SJCRH30 (cell line): ENCODE data around the gene PNPLA2. TPM values are rescaled to one million over a fixed set of nuclear protein-coding genes. Genes with fewer than 3 reads are reported as not detected.

Experiments
- DNase-seq, 2 experiments: peaks; one replicate each; pipeline ENCODE4 v3.0.0-alpha.2; 2015 to 2020
- H3K27ac ChIP-seq: fragments of 250-450 bp; sonication (Bioruptor Pico); 2 replicates; pipeline ENCODE4 v1.5.1; 2020; ENCODE audit warnings: mild to moderate bottlenecking, moderate library complexity
- H3K27me3 ChIP-seq: fragments of 250-450 bp; sonication (Bioruptor Pico); 2 replicates; pipeline ENCODE4 v1.5.1; 2020; ENCODE audit warnings: mild to moderate bottlenecking, moderate library complexity
- H3K36me3 ChIP-seq: fragments of 250-450 bp; sonication (Bioruptor Pico); 2 replicates; pipeline ENCODE4 v1.5.1; 2020; ENCODE audit warnings: mild to moderate bottlenecking, moderate library complexity
- H3K4me1 ChIP-seq: fragments of 250-450 bp; sonication (Bioruptor Pico); 2 replicates; pipeline ENCODE4 v1.5.1; 2020; ENCODE audit warnings: mild to moderate bottlenecking, moderate library complexity
- H3K4me3 ChIP-seq: fragments of 250-450 bp; sonication (Bioruptor Pico); 2 replicates; pipeline ENCODE4 v1.5.1; 2020; ENCODE audit warnings: mild to moderate bottlenecking, moderate library complexity
- H3K9me3 ChIP-seq: fragments of 250-450 bp; sonication (Bioruptor Pico); replicated peaks from 2 replicates; pipeline ENCODE4 v1.5.1; 2020; ENCODE audit warnings: mild to moderate bottlenecking, moderate library complexity
- total RNA-seq: library from RNA; depleted of rRNA; stranded (reverse); fragments of >200 nt; shearing (Covaris generic); gene quantifications from 2 replicates; pipeline ENCODE4 v1.2.3, GENCODE V29; 2014

Gene PNPLA2
- total RNA-seq, 1 experiment from 2014 or later: 19.6 TPM

DNA sequence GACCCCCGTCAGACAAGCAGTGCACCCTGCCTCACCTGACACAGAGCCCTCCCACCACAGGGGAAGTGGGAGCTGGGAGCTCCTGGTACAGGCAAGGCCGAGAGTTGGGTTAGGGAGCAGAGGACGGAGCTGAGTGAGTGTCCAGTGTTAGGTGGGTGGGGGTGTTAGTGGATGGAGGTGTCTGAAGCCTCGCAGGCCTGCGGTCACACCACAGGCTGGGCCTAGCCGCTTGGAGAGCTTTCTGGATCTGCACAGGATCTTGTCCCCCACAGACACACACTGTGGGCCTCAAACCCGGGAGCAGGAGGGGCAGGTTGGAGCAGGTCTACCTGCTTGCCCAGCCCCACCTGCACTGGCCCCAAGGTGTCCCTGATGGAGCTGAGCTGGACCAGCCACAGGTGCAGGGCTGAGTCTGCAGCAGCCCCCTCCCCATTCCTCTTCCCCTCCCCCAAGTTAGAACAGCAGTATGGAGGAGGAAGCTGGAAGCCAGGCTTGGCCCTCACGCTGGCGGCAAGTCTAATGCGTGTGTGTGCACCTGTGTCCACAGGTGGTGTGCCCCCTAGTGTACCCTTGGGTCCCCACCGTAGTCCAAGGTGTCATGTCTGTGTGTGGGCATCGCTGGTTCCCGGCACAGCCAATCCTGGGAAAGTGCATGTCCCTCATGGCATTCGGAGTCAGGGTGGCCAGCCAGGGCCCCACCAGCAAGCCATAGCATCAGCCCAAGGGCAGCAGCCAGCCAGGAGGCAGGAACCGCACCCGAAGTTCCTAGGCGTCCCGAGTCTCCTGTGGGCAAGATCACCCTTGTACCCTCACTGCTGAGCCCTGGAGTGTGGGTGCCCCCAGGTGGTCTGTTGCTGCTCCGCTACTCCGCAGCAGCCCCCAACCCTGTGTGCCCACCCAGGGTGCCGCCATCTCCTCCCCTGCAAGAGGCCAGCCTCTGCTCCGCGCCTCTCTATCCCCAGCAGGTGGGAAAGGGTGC, 39.4 kb upstream of the PNPLA2 start:
- Histone ChIP-seq H3K4me3 (no peak overlapping the region), H3K4me1 (0 out of 2 replicates have a peak, but pooled peaks cover 6% of the 10 kb centered on the region), H3K9me3 (no peaks in the 10 kb centered on the region), H3K36me3 (peaks cover 2% of the 10 kb centered on the region; the same call in 1 of the 2 replicates), H3K27me3 (no peaks in the 10 kb centered on the region), H3K27ac (no peak overlapping the region)
- no peak for DNase-seq

DNA sequence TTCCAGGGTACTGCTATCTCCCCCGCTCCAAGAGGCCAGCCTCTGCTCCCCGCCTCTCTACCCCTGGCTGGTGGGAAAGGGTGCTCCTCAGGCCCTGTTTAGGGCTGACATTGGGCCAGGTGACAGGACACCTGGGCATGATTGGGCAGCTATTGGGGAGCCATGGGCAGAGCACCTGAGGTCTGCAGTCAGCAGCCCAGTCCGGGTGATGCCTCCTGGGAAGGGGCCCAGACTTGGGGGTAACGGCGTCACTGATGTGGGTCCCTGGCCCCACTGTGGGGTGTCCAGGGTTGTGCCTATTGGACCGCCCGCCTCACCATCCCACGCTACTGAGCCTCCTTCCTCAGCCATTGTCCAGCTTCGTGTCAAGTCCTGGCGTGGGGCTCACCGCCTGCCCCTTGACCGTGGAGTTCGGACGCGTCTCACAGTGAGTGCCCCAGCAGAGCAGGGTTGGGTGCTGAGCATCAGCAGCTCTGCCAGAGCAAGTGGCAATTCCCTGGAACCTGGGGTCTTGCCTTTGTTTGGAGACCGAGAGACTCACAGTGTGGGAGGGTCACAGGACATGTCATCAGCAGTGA, 38.7 kb upstream of the PNPLA2 start:
- H3K4me1 ChIP-seq: 0 out of 2 replicates have a peak, but pooled peaks cover 6% of the 10 kb centered on the region
- H3K36me3 ChIP-seq: no peaks in the 10 kb centered on the region
- no peak for DNase-seq
- no peaks in the 10 kb centered on the region for H3K27me3 ChIP-seq
- H3K27ac ChIP-seq: no peak overlapping the region
- H3K9me3 ChIP-seq: no peaks in the 10 kb centered on the region
- no peak overlapping the region for H3K4me3 ChIP-seq

DNA sequence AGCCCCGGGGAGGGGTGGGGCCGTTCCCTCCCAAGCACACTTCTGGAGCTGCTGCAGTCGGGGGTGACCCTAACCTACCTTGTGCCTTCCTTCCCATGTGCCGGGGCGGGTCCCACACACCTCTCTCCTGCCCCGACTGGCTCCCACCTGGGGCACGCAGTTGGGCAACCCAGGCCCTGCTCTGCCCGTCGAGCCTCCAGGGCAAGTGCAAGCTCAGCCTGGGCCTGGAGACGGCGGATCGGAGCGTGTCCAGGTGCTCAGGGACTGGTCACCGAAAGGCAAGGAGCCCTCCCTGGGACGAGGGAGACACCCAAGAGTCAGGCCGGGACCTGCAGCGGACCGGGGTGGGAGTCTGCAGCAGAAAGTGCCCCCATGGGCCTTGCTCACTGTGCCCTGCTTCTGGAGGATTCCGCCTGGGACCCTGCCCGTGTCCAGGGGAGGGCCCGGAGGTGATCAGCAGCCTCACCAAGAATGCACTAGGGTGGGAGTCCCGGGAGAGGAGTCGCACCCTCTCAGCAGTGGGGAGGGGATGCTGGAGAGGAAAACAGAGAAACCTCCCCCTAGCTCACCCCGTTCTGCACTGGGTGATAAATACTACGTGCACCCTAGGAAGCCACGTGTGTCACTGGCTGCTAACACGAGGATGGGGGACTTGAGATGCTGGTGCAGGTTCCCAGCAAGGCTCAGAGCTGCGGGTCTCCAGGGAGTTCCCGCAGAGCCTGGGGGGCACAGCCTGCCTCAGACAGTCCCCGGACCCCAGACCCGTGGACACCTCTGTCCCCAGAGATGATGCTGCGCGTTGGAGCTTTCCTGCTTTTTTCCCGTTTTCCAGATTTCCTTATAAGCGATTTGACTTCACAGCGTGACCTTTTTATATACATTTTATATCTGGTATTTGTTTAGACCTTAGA, 36.2 kb upstream of the PNPLA2 start:
- Histone ChIP-seq H3K4me3 (no peak overlapping the region), H3K9me3 (no peaks in the 10 kb centered on the region), H3K4me1 (peaks cover 8% of the 10 kb centered on the region; the same call in 1 of the 2 replicates), H3K36me3 (no peaks in the 10 kb centered on the region), H3K27me3 (no peaks in the 10 kb centered on the region), H3K27ac (no peak overlapping the region)
- DNase-seq: no peak

DNA sequence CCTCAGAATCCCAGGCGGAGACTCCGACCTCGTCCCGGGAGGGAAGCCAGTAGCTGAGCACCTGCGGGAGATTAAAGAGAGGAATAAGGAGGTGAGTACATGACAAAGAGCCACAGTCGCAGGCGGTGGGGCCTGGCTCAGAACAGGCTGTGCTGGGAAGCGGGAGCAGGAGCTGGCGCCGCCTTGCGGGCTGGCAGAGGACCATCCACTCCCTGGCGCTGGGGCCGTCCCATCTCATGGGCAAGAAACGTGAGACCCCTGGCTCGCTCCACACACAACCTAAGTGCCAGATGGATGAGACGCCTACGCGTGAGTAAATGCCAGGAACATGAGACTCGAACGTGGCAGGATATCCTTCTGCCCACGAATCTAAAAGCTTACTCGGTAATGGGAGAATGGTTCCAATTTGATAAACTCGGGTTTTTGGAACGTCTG, 35.1 kb upstream of the PNPLA2 start:
- H3K27me3 ChIP-seq: no peaks in the 10 kb centered on the region
- no peak overlapping the region for H3K27ac ChIP-seq
- peak; percentile 72 to 76 for DNase-seq
- no peak overlapping the region for H3K4me3 ChIP-seq
- no peaks in the 10 kb centered on the region for H3K36me3 ChIP-seq
- H3K9me3 ChIP-seq: no peaks in the 10 kb centered on the region
- H3K4me1 ChIP-seq: peaks cover 9% of the 10 kb centered on the region

DNA sequence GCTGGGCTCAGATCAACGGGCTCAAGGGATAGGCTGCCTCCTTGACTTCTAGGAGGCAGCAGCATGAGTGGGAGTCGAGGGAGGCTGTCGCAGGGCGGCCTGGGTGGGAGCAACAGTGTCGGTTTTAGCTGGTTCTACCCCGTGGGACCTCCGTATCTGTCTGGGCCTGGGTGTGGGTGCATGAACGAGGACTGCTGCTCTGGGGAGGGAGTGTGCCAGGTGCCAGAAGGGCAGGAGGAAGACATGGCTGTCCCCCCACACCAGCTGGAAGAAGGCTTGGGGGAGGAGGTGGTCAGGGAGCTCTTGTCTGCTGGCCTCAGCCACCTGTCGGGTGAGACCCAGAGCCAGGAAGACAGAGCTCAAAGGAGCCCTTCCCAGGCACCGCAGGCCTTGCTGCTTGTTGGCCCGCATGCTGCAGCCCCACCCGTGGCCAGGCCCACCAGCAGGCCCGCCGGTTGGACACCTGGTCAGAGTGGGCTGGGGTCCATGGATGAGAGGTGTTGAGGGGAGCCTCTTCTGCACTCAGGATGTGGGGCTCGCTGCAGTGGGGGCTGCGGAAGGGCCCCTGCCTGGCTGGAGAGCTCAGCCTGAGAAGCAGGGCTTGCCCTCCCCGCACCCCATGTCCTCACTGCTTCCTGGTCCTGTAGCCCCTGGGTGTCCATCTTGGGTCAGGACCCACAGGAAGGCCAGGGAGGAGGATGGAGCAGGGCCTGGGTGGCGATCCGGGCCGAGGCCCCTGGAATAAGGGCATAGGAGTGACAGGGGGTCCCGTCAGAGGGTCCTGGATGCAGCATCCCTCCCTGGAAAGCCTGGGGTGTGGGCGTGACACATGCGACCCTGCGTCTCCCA, 32.3 kb upstream of the PNPLA2 start:
- peaks cover 23% of the 10 kb centered on the region for H3K4me1 ChIP-seq
- no peak overlapping the region for H3K27ac ChIP-seq
- peak; percentile 54 to 60 for DNase-seq
- no peaks in the 10 kb centered on the region for H3K27me3 ChIP-seq
- no peaks in the 10 kb centered on the region for H3K36me3 ChIP-seq
- H3K4me3 ChIP-seq: no peak overlapping the region
- H3K9me3 ChIP-seq: no peaks in the 10 kb centered on the region

DNA sequence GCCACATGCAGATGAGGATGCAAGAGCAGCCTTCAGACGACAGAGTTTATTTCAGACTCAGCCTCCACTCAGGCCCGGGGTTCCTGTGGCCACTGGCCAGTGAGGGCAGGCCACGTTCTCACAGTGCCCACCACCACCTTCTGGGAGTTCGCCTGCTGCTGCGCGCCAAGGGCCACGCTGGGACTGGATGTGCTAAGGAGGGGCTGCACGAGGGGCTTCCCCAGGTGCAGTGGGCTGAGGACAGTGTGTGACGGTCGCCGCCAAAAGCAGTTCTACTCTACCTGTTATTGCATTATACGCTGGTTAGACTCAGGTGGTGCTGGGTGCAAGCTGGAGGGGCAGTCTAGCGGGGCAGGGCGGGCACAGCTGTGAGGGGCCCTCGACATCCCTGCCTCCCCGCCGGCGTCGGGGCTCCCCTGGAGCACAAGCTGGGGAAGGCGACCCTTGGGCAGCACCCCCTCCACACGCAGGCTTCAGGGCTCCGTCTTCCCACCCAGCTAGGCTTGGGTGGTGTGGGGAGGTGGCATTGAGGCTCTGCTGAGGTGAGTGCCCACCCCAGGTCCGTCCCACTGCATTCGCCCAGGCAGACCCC, 31.5 kb upstream of the PNPLA2 start:
- DNase-seq: no peak
- H3K4me1 ChIP-seq: peaks cover 23% of the 10 kb centered on the region
- no peaks in the 10 kb centered on the region for H3K36me3 ChIP-seq
- no peak overlapping the region for H3K27ac ChIP-seq
- no peaks in the 10 kb centered on the region for H3K27me3 ChIP-seq
- H3K4me3 ChIP-seq: no peak overlapping the region
- no peaks in the 10 kb centered on the region for H3K9me3 ChIP-seq

DNA sequence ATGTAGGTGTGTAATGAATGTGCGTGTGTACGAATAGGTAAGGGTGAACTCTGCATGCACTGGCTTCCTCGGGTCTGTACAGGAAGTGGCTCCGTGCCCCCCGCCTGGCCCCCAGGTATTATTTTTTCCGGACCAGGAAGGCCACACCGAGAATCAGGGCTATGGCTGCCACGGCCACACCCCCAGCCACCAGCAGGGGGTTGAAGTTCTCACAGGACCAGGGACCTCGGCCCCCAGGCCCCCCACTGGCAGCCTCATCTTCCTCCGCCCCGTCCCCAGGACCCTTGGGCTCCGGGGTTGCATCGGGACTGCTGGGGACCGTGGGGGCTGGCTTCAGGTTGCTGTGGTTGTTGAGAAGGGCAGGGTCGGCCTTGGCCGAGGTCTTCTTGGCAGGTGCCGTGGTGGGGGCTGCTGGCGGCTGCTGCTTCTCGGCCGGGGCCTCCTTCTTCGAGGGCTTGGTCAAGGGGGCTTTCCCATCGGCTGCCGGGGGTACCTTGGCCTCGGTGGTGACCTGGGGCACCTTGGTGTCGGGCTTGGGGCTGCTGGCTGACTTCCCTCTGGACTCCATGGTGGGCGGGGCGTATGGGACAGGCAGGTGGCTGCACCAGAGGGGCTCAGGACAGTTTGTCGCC, 30.6 kb upstream of the PNPLA2 start:
- DNase-seq: no peak
- no peaks in the 10 kb centered on the region for H3K27me3 ChIP-seq
- H3K4me3 ChIP-seq: no peak overlapping the region
- H3K27ac ChIP-seq: no peak overlapping the region
- peaks cover 23% of the 10 kb centered on the region for H3K4me1 ChIP-seq
- no peaks in the 10 kb centered on the region for H3K36me3 ChIP-seq
- no peaks in the 10 kb centered on the region for H3K9me3 ChIP-seq

DNA sequence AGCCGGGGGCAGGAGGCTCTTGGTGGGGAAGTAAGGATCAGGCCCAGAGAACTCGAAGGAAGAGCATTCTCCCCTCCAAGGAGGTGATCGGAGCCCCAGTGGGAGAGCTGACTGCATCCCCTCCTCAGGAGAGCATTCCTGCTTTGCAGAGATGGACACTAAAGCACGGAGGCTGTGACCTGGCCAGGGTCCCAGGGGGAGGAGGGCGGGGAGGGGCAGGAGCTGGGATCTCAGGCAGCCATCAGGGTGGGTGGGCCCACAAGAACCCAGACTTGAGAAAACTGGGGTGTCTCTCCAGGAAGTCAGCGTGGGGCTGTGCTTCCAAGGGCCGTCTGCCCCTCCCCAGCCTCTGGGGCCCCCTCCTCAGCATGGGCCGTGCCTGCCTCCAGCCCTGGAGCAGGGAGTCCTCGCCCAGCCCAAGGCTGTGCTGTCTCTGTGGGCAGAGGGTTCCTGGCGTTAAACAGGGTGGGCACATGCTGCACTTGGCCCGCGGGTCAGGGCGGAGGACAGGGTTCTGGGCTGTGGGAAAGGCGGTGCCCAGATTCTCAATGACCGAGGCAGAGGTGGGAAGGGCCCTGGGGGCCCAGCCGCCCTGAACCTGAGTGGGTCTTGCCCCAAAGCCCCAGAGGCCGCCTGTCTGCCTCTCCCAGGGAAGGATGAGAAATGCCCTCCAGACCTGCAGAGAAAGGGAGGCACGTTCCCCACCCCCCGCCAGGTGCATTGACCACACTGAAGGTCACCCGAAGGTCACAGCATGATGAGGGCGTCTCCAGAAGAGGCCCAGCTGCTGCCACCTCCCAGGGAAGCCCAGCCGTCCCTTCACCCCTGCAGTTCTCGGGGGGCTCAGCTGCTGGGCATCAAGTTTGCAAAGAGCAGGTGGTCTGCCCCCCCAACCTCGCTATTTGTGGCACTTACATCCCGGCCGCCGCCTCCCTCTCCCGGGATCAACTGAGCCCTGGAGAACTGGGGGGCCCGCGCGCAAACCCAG, 29.5 kb upstream of the PNPLA2 start:
- DNase-seq: peak; percentile 62 to 66
- no peaks in the 10 kb centered on the region for H3K9me3 ChIP-seq
- peaks cover 23% of the 10 kb centered on the region for H3K4me1 ChIP-seq
- H3K36me3 ChIP-seq: no peaks in the 10 kb centered on the region
- H3K27me3 ChIP-seq: no peaks in the 10 kb centered on the region
- peak overlapping the region; percentile 34 for H3K27ac ChIP-seq
- peak overlapping the region; percentile 33 for H3K4me3 ChIP-seq

DNA sequence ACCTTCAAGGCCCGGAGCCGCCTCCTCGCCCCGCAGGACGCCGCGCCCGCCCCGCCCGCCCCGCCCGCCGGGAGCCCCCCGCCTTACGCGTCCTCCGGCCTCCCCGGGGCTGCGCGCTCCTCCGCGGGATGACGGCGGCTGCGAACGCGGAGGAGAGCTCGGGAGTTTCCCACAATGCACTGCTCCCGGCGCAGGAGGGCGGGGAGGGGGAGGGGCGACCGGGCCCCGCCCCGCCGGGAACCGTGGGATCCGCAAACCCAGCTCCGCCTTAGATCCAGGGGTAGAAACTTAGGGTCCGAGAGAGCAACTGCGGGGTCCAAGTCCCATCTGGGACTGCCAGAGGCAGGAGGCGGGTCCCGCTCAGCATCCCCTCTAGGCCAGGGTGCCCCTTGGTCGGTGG, 28.8 kb upstream of the PNPLA2 start, which contains the start of gene CEND1:
Gene CEND1 (minus strand): TSS at position 148 of the 400 bp plus-strand sequence. CDS start 1,514 bp downstream, outside the sequence.
- H3K27me3 ChIP-seq: no peaks in the 10 kb centered on the region
- no peaks in the 10 kb centered on the region for H3K36me3 ChIP-seq
- H3K27ac ChIP-seq: peak within 1 kb of the TSS; percentile 34
- peak in 1 of 2 experiments; percentile 52 for DNase-seq
- H3K4me1 ChIP-seq: peaks cover 23% of the 10 kb centered on the region
- no peaks in the 10 kb centered on the region for H3K9me3 ChIP-seq
- peak within 1 kb of the TSS; percentile 33 for H3K4me3 ChIP-seq

DNA sequence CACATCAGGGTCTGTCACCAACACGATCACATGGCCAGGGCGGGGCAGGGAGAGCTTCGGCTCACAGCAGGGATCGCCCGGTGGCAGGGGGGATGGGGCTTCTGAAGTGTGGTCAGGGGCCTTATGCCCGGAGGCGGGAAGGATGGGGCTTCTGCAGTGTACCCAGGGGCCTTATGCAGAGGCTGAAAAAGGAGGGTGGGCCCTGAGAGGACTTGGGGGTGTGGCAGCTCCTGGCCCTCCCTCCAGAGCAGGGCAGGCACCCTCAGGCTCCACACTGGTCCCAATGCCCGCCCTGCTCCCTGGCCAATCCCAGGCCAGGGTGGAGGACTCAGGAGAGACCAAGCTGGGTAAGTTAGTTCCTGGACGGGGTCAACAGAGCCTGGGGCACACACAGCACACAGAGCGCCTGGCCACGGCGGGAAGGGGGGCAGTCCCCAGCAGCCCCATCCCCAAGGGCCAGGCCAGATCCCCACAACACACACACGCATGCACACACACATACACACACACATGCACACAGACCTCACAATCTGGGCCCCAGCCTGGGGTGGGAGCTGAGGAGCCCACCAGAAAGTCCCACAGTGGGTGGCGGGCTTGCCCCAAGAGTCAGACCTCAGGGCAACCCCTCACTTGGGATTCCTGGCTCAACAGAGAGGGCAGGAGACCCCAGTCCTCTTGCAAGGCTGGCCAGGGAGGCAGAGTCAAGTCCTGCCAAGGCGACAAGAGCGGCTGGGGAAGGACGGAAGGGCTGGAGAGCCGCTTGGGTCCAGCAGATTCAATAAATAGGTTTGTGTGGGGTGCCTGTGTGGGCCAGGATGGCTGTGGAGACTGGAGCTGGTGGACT, 27.8 kb upstream of the PNPLA2 start:
- Histone ChIP-seq H3K36me3 (no peaks in the 10 kb centered on the region), H3K27ac (no peak overlapping the region), H3K4me1 (peaks cover 32% of the 10 kb centered on the region), H3K27me3 (no peaks in the 10 kb centered on the region), H3K9me3 (no peaks in the 10 kb centered on the region), H3K4me3 (no peak overlapping the region)
- DNase-seq: peak; percentile 61 to 65

DNA sequence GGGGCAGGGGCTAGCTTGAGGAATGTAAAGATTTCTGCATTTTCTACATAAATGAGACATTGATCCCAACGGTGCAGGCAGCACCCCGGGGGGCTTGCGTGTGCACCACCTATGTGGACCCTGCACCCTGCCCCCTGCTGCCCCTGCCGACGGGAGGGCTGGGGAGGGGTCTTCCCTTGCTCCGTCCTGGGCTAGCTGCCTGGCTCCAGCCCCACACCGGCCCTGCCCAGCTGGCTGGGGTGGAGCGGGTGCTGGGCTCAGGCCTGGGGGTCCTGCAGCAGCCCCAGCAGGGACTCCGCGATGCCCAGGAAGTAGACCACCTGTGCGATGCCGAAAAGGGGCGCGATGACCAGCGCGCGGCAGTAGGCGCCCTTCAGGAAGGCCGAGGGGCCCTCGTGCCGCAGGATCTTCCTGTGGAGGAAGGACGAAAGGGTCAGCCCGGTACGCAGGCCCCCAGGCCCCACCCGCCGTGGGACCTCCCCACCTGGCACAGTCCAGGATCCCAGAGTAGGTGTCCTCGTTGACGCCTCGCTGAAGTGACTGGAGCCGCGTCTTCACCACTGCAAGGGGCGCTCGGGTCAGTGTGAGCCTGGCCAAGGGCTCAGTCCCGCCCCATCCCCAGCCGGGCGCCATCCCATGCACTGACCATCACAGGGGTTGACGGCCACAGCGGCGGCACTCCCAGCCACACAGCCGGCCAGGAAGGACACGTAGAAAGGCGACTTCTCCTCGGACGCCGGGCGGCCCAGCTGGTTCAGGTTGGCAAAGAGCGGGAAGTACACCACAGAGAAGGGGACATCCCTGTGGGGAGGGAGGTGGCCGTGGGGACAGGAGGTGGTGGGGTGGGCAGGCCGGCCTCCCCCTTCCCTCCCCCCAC, 26.8 kb upstream of the PNPLA2 start:
- peaks cover 31% of the 10 kb centered on the region for H3K4me1 ChIP-seq
- H3K27me3 ChIP-seq: no peaks in the 10 kb centered on the region
- peak in 1 of 2 experiments; percentile 2 for DNase-seq
- no peak overlapping the region for H3K4me3 ChIP-seq
- H3K27ac ChIP-seq: no peak overlapping the region
- no peaks in the 10 kb centered on the region for H3K36me3 ChIP-seq
- H3K9me3 ChIP-seq: no peaks in the 10 kb centered on the region
